Measurements from ENCODE around the gene RAB33B. TPM values are rescaled to one million over a fixed set of nuclear protein-coding genes. Genes with fewer than 3 reads are reported as not detected.
A peak's percentile ranks its signal among the peaks of the same experiment; 100 is the strongest.
"Not testable (repeated sequence)": the region's sequence is repeated elsewhere in the genome, so short reads cannot be mapped to it uniquely, and the experiment has no call there.

The RAB33B gene
- 3.5 and 5.6 TPM in 2 replicates for total RNA-seq (2014; rRNA removed; shearing (Covaris generic))
- polyA plus RNA-seq (2015; cell fraction: cytosol; rRNA removed), result 4.8 and 6.2 TPM in 2 replicates
- 3.6 and 3.7 TPM in 2 replicates for polyA plus RNA-seq (2015; cell fraction: nucleus; rRNA removed)

DNA sequence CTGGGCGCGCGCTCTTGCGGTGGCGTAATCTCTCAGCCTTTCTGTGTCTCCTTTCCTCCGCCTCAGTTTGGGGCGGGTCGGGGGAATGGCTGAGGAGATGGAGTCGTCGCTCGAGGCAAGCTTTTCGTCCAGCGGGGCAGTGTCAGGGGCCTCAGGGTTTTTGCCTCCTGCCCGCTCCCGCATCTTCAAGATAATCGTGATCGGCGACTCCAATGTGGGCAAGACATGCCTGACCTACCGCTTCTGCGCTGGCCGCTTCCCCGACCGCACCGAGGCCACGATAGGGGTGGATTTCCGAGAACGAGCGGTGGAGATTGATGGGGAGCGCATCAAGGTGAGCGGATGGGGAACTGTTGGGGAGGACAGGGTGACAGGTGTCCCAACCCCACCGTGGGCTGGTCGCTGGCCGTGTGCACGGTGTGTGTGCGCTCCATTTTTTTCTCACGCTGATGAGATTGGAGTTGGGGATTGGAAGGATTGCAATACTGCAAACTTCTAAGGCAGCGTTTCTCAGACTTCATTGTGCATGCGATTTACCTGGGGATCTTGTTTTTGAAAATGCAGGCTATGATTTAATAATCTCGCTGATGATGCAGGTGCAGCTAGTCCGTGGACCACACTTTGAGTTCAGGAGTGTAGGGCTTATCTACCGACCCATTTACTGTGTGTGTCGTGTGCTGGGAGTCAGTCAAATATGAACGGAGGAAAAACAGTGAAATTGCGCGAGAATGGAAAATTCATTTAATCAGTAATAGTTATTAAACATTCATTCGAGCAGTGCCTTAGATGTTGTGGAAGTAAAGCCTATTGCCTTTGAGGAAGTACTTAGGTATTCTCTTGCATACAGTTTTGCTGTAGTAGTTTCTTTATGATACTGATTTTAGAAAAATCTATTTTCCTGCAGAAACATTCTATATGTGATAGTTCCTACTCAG, at the start of gene RAB33B:
Gene RAB33B, plus strand, starts transcription at position 11 of the 935 bp plus-strand sequence. Its CDS starts 75 bp downstream, at position 86.
- DNase-seq (ENCODE audit: low read depth), result no peak

DNA sequence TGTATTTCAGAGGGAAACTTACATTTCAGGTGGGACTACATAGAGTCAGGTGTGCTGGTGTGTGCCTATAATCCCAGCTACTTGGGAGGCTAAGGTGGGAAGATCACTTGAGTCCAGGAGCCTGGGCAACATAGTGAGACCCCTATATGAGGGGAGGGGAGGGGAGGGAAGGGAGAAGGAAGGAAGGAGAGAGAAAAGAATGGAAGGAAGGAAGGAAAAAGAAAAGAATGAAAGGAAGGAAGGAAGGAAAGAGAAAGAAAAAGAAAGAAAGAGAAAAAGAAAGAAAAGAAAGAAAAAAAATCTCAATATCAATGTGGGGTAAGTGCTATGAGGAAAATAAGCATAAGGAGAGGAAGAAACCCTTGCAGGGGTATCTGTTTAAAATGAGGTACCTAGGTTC, 43.6 kb upstream of the RAB33B start:
- DNase-seq (ENCODE audit: low read depth), result no peak

DNA sequence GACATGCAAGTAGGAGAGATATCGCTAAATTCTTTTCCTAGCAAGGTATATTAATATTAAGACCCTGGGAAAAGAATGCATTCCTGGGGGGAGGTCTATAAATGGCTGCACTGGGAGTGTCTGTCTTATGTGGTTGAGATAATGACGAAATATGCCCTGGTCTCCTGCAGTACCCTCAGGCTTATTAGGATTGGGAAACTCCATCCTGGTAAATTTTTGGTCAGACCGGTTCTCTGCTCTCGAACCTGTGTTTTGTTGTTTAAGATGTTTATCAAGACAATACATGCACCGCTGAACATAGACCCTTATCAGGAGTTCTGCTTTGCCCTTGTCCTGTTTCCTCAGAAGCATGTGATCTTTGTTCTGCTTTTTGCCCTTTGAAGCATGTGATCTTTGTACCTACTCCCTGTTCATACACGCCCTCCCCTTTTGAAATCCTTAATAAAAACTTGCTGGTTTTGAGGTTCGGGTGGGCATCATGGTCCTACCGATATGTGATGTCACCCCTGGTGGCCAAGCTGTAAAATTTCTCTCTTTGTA, 39.2 kb upstream of the RAB33B start:
- not testable (repeated sequence) for DNase-seq (ENCODE audit: low read depth)

DNA sequence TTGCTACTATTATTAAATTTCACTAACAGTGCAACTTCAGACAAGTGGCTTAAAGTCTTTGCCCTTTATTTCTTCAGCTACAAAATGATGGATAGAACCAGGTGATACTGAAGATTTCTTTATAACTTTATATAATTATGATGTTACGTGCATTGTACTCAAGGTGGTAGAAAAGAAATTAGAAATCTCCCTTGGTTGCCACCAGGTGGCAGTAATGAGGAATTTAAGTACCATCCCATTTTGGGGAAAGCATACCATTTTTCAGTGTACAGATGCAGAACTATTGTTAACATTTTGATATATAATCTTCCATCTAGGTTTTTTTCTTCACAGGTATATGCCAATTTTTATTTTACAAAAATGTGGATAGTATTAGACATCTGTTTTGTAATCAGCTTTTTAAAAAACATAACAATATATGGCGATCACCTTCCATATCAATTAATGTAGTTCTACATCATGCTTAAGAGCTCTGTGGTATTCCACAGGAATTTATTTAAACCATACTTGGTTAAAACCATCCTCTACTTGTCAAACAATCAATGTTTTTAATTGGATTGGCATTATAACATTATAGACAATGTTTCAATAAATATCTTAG, 37.7 kb upstream of the RAB33B start:
- DNase-seq (ENCODE audit: low read depth), result no peak

DNA sequence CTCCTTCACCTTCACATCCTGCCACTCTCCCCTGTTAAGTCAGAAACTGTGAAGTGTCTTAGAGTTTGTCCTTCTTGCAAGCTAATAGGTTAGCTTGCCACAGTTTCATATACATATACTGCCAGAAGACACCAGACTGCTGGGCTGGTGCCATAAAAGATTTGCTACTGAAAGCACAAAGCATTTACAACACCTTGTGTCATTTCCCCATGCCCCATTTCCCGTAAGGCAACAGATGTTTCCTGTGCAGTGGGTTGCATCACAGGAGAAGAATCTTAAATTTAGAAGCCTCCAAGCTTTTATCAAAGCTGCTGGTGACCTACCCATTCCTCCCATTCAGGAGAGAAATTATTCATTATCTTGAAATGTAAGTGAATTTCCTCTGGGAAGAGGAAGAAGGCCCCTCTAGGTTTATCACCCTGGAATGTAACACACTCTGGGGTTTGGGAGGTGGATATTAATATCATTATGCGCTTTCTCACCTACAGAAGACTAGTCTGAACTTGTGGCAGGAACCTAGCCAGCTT, 34.5 kb upstream of the RAB33B start:
- peak; percentile 75 for DNase-seq (ENCODE audit: low read depth)

DNA sequence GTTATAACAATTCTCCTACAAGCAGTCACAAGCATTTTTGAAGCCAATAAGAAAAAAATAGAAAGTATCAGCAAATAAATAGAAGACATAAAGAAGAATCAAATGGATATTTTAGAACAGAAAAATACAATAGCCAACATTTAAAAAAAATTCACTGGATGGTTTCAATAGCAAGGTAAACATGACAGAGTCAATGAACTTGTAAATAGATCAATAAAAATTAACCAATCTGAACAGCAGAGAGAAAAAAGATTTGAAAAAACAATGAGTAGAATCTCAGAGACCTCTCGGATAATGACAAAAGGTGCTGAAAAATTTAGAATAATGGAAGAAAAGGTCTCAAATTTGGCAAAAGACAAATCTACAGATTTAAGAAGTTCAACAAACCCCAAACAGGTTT, 33.3 kb upstream of the RAB33B start:
- DNase-seq (ENCODE audit: low read depth), result no peak

DNA sequence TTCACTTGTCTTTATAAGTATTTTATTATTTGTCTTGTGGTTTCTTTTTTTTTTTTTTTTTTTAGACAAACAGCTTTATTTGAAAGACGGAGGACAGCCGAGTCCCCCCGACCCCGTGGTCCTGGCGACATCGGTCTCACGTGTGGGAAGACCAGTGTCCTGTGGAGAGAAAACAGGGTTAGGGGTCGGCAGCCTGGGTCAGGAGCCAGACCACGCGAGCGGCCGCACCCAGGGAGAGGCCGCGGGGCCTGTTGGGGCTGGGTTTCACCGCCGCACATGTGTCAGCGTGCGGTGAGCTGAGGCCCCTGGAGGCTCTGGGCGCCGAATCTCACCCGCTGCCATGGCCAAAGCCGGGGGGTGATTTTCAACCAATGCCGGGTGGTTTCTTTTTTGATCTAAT, 17.8 kb upstream of the RAB33B start:
- no peak for DNase-seq (ENCODE audit: low read depth)

DNA sequence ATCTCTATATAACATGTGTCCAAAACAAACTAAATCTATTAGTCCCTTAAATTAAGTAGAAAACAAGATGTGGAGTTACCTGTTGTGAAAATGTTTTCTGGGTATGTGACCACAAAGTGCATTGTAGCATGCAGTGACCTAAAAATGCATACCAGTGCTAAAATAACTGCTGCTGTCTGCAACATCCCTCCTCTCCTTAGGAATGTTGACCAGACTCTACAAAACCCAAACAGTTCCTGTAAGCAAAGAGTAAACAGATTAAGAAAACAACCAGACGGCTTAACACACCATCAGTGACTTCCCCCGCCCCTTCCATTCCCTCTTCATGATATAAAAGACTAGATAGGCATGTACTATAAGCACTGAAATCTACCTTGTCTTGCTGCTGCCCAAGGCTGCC, 15.8 kb upstream of the RAB33B start:
- DNase-seq (ENCODE audit: low read depth), result no peak

DNA sequence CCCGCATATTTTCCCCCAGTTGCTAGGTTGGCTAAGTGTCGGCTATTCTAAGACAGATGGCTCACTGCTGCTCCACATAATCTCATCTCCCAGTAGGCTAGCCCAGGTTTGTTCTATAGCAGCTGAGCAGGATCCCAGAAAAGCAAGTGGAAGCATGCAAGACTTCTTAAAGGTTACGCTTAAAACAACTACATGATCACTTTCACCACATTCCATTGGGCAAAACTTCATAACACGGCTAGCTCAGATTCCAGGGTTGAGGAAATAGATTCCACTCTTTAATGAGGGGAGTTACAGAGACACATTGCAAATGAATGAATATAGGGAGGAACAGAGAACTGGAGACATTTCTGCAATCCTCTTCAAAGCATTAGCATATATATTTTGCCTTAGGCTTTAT, 12.9 kb upstream of the RAB33B start:
- no peak for DNase-seq (ENCODE audit: low read depth)

DNA sequence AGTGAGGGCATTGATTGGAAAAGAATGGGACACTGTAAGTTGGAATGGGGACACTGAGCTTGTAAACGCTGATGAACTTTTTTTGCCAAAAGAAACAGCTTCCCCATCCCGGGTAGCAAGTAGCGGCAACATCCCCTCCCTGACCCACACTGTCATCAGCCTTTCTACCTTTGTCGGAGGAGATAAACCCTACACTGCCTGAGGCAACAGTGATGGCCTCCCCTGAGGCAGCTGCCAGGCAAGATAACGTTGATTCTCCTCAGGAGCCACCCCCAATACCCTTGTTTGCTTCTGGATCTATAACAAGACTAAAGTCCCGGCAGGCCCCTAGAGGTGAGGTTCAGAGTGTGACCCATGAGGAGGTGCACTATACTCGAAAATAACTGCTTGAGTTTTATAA, 10.3 kb upstream of the RAB33B start:
- DNase-seq (ENCODE audit: low read depth), result no peak

DNA sequence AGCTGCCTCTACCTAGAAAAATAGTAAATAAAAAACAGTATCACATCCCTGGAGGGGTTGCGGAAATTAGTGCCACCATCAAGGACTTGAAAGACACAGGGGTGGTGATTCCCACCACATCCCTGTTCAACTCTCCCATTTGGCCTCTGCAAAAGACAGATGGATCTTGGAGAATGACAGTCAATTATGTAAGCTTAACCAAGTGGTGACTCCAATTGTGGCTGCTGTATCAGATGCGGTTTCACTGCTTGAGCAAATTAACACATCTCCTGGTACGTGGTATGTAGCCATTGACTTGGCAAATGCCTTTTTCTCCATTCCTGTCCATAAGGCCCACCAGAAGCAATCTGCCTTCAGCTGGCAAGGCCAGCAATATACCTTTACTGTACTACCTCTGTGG, 9.0 kb upstream of the RAB33B start:
- not testable (repeated sequence) for DNase-seq (ENCODE audit: low read depth)

DNA sequence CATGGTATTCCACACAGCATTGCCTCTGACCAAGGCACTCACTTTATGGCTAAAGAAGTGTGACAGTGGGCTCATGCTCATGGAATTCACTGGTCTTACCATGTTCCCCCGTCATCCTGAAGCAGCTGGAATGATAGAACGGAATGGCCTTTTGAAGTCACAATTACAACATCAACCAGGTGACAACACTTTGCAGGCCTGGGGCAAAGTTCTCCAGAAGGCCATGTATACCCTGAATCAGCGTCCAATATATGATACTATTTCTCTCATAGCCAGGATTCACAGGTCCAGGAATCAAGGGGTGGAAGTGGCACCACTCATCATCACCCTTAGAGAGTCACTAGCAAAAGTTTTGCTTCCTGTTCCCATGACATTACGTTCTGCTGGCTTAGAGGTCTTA, 6.8 kb upstream of the RAB33B start:
- not testable (repeated sequence) for DNase-seq (ENCODE audit: low read depth)

DNA sequence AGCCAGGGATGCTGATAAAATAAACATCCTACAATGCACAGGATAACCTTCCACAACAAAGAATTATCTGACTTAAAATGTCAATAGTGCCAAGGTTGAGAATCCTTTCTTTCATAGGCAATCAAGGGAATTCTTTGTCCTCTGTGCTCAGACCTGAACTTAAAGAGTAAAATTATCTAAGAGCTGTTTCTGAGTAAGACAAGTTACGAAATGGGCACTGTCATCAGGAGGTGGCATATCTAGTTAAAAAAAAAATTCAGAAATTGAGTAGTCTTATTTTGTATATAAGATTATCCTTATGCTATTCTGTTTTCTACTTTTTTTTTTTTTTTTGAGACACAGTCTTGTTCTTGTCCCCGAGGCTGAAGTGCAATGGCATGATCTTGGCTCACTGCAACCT, 3.3 kb upstream of the RAB33B start:
- no peak for DNase-seq (ENCODE audit: low read depth)

DNA sequence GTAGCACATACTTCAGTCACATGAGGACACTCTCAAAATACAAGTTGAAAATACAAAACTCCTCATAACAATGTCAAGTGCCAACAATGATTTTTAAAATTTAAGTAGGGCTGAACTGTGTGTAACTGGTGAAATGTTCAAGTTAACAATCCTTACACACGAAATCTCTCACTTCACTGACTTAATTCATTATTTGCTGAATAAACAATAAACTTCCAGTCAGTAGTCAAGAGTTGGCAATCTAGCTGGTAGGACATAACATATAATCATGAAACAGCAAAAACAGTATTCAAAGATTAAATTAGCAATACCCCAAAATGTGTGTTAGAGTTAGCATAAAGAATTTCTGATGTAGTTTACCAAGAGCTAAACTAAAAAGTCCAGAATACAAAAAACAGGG, 1.9 kb upstream of the RAB33B start:
- DNase-seq (ENCODE audit: low read depth), result no peak

DNA sequence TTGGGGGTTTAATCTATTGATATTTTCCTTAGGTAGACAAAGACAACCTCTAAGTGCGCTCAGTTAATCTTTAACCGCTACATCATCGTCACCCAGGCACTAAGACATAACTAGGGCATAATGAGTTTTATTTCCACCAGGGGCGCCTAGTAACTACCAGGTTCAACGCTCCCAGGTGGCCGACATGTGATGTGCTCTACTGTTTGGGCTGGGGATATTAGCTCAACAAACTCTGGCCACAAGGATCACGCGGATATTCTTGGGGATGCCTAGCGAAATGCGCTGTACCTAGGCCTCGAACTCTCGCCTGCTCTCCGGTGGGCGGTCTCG, 915 bp upstream of the RAB33B start:
- DNase-seq (ENCODE audit: low read depth), result no peak

DNA sequence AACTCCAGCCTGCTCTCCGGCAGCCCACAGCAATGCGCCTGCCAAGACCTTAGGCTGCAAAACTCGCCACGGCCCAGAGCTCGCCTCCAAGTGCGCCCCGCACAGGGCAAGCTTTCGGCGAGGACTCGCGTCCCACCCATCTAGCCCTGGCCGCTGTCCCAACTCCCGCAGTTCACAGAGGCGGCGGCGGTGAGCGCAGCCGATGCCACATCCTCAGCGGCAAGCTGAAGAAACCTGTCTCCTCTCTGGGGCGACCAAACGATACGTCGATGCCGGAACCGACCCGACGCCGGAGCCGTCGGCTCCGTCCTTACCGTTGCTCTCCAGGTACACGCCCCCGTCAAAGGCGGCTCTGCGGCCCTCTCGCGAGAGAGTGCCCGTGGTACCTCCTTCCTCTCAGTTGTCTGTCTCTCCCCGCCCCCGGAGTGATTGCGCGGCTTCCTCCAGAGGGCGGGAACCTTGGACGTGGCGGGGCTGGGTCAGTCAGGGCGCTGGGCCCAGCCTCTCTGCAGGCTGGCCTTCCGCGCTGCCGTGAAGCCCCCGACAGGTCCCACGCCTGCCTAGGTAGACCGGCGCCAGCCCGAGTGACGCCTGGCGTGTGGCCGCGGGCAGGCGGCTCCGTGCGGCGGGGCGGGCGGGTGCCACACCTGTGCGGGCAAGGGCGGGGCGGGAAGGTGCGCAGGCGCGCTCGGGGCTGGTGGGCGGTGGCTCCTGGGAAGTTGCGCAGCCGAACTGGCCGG, 380 bp upstream of the RAB33B start:
- DNase-seq (ENCODE audit: low read depth), result peak; percentile 97

DNA sequence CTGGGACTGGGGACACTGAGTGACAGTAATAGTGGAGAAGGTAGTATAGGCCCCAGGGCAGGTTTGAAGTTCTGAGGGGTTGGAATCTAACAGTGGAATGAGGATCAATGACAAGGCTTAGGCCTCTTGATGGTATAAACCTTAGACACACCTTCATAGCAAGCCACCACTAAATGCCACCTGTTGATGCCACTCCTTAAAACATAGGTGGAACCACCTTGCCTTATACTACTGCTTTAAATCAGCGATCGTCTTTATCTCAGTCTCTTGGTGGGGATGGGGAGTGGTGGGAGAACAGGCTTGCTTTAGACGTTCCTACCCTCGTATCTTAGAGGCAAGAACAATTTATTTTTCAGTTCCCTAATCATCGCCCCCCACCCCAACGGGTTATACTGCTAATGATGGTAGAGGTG, 1.2 kb downstream of the RAB33B start:
- DNase-seq (ENCODE audit: low read depth), result no peak

DNA sequence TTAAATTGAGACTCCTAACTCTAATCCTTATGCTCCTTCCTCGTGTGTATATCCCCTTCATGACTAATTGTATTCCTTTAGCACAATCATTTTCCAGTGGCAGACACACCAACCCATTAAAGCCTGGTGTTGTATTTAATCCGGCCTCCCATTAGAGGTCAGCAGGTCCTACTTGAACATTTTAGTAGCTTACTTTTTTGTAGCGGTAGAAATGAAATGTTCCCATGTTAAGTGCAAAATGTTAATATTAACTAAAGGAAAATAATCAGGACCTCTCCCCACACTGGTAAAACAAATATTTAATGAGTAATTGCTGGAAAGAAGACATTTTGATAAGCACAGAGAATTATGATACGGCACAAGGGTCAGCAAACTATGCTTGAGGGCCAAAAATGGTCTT, 3.4 kb downstream of the RAB33B start:
- no peak for DNase-seq (ENCODE audit: low read depth)

DNA sequence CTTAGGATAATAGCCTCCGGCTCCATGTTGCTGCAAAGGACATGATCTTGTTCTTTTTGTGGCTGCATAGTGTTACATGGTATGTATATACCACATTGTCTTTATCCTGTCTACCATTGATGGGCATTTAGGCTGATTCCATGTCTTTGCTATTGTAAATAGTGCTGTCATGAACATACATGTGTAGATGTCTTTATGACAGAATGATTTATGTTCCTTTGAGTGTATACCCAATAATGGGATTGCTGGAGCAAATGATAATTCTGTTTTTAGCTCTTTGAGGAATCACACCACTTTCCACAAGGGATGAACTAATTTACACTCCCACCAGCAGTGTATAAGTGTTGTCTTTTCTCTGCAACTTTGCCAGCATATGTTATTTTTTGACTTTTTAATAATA, 4.6 kb downstream of the RAB33B start:
- DNase-seq (ENCODE audit: low read depth), result no peak

DNA sequence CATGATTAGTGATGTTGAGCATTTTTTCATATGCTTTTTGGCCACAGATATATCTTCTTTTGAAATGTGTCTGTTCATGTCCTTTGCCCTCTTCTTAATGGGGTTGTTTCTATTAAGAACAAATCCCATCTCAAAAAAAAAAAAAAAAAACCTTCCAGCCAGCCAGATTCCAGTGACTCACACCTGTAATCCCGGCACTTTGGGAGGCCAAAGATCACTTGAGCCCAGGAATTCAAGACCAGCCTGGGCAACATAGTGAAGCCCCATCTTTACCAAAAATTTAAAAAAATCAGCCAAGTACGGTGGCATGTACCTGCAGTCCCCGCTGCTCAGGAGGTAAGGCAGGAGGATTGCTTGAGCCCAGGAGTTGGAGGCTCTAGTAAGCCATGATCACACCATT, 5.1 kb downstream of the RAB33B start:
- peak; percentile 33 for DNase-seq (ENCODE audit: low read depth)

DNA sequence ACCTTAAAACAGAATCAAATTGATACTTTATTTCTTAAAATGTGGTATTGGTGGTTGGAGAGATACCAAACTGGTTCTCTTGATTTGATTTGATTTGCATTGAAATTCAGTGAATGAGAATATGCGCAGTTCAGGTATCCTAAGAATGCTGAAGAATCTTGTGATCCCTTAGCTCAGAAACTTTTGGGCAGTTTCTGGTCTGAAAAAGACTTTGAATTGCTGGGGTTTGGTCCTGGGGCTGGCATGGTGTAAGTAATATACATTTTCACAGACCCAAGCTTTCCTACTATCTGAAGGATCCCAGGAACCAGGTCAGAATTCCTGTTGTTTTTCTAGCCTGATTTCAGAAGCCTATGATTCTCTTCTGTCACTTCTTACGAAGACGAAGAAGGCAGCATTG, 6.6 kb downstream of the RAB33B start:
- no peak for DNase-seq (ENCODE audit: low read depth)
